HG02610 (cell line): Measurements from ENCODE around the gene GNG12.
A peak's percentile ranks its signal among the peaks of the same experiment; 100 is the strongest.

Source experiments
- ATAC-seq: cut with Tn5 transposase; IDR thresholded peaks from one replicate; pipeline ENCODE4 v1.9.1; 2021; ENCODE audit warnings: mild to moderate bottlenecking, moderate library complexity; ENCODE audit not compliant: unreplicated experiment

GNG12 gene

GRCh38 chr1:67759066-67759465, 74.2 kb downstream of the GNG12 start:
- ATAC-seq, result no peak

GRCh38 chr1:67755619-67756018, 77.6 kb downstream of the GNG12 start:
- ATAC-seq, result no peak

- ATAC-seq, result no peak
Measured at GRCh38 chr1:67755160-67755559, 78.1 kb downstream of the GNG12 start.

GRCh38 chr1:67754526-67754920, 78.7 kb downstream of the GNG12 start:
- no peak for ATAC-seq

GRCh38 chr1:67753776-67754525, 79.3 kb downstream of the GNG12 start:
- peak; percentile 50 for ATAC-seq

GRCh38 chr1:67752306-67752705, 81.0 kb downstream of the GNG12 start:
- ATAC-seq, result no peak

- no peak for ATAC-seq
Measured at GRCh38 chr1:67750691-67751054, 82.6 kb downstream of the GNG12 start.

- peak; percentile 30 for ATAC-seq
Measured at GRCh38 chr1:67749844-67750690, 83.2 kb downstream of the GNG12 start.

GRCh38 chr1:67749263-67749843, 83.9 kb downstream of the GNG12 start:
- ATAC-seq, result no peak

GRCh38 chr1:67748630-67749029, 84.6 kb downstream of the GNG12 start:
- ATAC-seq, result peak; percentile 75

- no peak for ATAC-seq
Measured at GRCh38 chr1:67747671-67748546, 85.4 kb downstream of the GNG12 start.

- no peak for ATAC-seq
Measured at GRCh38 chr1:67745875-67746698, 87.2 kb downstream of the GNG12 start.

GRCh38 chr1:67743072-67743725, 90.1 kb downstream of the GNG12 start:
- ATAC-seq, result no peak

GRCh38 chr1:67741736-67742135, 91.5 kb downstream of the GNG12 start:
- ATAC-seq, result no peak

GRCh38 chr1:67741121-67741520, 92.1 kb downstream of the GNG12 start:
- no peak for ATAC-seq

- no peak for ATAC-seq
Measured at GRCh38 chr1:67740543-67740942, 92.7 kb downstream of the GNG12 start.

GRCh38 chr1:67739361-67739760, 93.9 kb downstream of the GNG12 start:
- no peak for ATAC-seq

- no peak for ATAC-seq
Measured at GRCh38 chr1:67738401-67738800, 94.9 kb downstream of the GNG12 start.

GRCh38 chr1:67737875-67738274, 95.4 kb downstream of the GNG12 start:
- ATAC-seq, result no peak

- ATAC-seq, result no peak
Measured at GRCh38 chr1:67736750-67737149, 96.5 kb downstream of the GNG12 start.
